ENCODE measurements around the gene RHOV.

RHOV gene, protein sequence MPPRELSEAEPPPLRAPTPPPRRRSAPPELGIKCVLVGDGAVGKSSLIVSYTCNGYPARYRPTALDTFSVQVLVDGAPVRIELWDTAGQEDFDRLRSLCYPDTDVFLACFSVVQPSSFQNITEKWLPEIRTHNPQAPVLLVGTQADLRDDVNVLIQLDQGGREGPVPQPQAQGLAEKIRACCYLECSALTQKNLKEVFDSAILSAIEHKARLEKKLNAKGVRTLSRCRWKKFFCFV

DNA sequence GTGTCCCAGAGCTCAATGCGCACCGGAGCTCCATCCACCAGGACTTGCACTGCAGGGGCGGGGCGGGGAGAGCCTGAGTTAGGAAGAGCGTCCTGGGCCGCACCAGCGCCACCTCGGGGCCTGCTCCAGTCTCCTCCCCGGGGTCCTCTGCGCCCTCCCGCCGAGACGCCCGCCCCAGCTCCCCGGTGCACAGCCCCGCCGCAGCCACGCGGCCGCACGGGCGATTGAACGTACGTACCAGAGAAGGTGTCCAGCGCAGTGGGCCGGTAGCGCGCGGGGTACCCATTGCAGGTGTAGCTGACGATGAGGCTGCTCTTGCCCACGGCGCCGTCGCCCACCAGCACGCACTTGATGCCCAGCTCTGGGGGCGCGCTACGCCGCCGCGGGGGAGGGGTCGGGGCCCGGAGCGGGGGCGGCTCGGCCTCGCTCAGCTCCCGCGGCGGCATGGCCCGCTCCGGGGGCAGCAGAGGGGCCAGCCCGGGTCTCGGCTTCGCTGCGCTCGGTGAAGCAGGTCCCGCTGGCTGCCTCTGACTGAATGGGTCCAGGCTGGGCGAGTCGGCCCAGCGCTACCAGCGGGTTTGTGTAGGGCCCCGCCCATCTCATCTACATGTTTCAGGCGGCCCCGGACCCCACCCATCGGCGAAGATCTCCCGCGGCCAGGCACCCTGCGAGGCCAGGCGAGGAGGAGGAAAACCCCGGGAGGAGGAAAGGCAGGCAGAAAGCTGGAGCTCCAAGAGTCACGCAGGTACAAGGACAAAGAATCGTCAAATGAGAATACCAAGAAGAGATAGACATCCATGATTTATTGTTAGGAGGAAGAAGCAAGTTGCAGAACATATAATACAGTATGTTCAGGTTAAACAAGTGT, at the start of gene RHOV:
Gene RHOV (minus strand): TSS at position 541 of the 868 bp plus-strand sequence. CDS start 95 bp downstream, at position 446.
- DNase-seq, result peak; percentile 35

DNA sequence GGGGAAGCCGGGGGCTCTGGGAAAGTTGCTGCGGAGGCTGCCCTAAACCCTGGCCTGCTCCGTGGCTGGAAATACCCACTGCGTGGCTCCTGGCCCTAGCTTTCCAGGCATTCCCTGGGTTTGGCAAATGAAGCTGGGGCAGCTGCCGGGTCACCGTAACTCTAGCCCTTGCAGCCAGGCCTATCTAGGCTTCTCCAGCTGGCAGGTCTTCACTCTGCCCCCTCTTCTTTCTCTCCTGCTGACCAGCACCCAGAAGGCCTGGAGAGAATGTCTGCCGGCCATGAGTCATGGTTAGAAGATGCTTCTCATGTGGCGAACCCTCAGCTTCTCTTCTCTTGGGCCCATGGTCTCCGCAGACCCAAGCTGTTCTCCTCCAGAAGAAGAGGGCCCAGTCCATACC, 49.5 kb upstream of the RHOV start:
- DNase-seq, result no peak

DNA sequence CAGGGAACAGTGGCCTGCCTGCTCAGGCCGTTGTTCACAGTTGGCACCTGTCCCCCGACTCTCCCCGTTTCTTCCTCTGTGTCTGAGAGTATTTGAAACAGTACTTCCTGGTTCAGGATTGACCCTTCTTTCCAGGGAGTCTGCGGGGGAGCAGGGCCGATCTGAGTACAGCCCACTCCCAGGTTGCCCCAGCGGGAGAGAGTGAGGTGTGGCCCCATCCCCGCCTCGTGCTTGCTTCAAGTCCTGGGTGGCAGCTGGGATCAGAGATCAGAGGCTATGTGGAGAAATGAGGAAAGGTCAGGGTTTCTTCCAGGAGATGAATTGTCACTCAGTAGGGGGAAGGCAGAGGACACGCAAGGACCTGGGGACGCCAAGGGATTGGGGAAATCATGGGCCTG, 48.6 kb upstream of the RHOV start:
- no peak for DNase-seq

DNA sequence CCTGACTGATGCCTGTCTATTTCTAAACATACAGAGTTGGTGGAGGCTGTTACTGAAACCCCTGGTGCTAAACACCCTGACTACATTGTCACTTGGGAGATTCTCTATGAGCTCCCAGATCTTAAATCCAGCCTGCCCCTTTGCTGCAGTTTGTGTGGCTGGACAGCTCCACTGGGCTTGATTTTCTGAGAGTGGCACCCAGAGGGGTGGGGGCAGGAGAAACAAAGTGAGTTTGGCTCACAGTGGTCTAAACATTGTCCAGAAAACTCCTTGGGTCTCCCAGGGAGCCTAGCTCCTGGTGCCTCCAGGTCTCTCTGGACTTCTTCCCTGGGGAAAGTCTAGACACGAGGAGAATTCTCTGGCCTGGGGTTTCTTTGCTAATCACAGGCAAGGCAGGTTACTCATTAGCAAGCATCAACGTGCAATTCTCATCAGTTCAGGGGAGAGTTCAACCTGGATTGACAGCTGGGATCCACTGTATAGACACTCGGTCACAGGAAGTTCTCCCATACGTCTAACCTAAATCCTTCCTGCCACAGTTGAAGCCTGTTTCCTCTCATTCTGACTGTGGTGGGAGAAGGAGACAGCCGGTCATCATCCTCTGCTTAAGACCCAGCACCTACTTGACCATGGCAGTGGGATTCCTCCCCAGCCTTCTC, 48.0 kb upstream of the RHOV start:
- no peak for DNase-seq

DNA sequence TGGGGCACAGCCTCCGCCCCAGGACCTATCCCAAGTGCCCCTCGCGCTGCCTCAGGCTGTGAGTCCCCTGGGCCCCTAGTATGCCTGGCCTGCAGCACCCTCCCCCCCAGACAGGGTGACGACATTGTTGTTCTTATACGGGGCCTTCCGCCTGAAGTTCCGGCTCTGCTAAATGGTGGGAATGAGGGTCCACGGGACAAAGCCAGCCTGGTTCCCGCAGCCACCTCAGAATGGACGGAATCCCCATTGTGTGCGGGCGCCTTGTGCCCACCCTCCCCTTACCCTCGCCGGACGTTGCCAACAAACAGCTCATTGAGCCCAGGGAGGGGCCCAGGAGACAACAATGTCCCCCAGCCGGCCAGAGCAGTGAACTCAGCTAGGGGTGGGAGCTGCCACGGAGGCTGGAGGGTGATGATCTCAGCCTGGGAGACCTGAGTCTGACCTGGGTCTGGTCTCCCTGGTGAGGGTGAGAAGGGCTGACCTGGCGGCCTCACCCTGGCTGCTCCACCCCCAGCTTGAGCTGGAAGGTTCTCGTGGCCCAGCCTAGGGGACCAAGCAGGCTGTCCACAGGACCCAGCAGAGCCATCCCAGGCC, 44.9 kb upstream of the RHOV start:
- DNase-seq, result no peak

DNA sequence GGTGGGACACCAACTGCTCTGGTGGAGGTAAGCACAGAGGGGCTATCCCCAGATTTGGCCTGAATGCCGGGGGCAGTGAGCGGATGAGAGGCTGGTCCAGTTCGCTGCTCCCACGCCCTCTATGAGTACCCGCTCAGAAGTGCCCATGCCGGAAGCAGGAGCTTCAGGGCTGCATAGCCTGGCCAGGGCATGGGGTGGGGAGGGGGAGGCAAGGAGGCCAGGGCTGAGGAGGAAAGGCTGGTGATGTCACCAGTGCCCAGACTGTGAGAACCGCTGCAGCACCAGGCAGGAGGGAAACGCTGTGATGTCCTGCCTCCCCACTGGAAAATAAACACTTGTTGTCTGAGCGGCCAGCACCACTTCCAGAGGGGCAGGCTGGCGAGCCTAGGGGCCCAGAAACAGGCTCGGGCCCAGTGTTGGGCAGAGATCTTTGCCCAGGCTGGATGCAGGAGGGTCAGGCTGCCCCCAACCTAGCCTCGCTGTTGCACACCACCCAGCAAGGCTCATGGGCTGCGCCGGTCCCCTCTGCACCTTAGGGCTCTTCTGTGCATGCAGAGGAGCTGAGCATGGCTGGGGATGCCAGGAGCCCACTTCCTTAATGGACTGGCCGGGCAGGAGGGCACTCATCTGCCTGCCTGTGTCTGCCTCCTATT, 44.2 kb upstream of the RHOV start:
- peak; percentile 27 for DNase-seq

DNA sequence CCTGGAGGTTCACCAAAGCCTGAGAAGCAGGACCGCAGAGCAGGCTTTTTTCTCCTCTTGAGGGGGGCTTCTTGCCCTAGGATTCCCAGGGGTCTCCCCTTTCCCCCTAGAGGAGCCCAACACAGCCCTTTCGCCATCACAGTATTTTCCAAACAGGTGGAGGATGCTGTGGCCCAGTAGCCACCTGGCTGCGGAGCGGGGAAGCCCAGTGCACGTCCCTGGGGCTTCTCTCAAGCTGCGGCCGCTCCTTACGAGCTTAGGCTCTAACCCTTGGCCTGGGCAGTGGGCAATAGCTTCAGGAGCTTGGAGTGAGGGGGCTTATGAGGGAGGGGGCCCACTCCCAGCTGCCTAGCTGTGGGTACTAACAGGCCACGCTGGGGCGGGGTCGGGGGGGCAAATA, 43.6 kb upstream of the RHOV start:
- no peak for DNase-seq

DNA sequence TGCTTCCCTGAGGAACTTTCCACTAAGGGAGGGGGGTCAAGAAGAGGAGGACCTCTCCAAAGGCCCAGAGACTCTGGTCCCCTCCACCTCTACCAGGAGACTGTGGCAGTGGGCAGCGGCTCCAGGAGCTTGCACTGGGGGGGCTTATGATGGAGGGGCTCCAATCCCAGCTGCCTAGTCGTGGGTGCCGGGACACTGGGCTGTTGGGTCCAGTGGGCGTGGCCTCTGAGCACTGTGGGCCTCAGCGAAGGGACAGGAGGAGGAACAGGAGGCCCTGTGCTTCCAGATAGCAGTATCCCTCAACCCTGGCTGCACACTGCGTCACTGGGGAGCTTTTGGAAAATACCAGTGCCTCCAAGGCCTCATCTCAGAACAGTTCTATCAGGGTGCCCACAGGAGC, 41.6 kb upstream of the RHOV start:
- DNase-seq, result no peak

DNA sequence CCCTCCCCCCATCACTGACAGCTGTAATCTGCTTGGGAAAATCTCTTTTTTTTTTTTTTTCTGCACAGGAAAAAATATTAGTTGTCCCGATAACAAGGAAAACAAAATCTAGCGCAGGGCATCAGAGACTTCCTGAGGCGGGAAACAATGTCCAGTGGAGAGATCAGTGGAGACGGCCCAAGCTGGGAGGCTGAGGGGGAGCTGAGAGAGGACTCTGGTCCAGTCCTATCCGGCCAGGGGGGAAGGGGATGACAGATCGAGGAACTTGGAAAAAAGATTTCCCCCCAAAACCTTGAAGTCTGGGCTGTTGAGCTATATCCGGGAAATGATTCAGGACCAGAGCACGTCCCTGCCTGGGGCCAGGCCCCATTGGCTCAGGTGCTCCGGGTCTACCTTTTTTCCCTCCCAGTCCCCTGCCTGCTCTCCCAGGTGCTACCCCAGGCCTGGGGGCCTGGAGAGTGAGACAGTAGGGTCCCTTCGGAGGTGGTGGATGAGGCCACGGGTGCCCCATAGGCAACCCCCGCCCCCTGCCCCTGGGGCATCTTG, 41.2 kb upstream of the RHOV start:
- no peak for DNase-seq

DNA sequence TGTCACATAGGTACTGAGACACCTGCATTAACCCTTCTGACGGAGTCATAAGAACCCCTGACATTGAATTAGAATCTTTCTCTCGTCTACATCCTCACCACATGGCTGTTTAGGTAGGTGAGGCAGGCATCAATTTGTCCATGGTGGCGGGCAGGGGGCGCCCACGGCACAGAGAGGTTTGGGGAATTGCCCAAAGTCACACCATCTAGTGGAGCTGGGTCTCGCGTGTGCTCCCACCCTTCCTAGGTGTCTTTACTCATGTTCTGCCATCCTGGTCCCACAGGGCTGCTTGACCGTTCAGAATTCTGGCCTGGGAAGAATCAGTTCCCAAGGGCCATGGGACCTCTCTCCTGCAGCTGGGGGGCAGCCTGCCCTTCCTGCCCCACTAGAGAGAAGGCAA, 40.5 kb upstream of the RHOV start:
- no peak for DNase-seq

DNA sequence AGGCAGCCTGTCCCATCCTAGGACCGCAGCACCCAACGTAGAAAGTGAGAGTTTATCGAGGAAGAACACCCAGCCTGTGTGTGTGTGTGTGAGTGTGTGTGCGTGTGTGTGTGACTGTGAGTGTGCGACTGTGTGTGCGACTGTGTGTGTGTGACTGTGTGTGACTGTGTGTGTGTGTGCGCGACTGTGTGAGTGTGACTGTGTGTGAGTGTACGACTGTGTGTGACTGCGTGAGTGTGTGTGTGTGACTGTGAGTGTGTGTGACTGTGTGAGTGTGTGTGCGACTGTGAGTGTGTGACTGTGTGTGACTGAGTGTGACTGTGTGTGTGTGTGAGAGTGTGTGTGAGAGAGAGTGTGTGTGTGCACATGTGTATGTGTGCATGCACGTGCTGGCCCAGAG, 40.0 kb upstream of the RHOV start:
- DNase-seq, result no peak

DNA sequence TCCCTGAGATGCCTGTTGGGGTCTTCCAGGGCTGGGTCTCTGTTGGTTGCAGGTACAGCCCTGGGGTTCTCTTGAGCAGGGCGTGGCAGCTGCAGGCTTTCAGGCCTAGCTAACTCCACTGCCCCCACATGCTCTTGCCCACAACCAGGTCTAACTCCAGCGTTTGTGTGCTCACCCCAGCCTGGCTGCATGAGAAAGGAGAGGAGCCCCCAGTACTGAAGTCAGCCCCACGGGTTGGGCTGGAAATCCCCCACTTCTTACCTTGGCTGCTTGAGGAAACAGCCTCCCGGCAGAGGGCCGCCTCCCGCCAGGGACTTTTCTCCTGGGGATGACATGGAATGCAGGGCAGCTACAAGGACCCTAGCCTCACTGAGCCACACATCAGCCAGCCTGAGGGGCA, 38.4 kb upstream of the RHOV start:
- DNase-seq, result no peak

DNA sequence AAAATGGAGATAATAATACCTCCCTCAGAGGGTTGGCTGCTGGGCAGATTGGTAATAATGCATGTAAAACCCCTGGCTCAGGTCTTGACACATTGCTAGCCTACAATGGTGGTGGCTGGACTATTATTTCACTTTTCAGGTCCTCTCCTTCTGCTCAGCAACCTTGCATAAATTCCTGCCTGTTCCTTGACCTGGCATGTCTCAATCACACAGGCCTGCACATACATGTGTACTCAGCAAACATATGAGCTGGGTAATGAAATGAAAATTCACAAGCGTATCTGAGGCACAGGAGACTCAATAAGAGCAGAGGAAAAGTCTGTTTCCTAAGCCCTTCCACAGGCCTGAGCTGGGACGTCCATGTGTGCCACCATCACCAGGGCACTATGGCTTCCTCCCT, 37.7 kb upstream of the RHOV start:
- no peak for DNase-seq

DNA sequence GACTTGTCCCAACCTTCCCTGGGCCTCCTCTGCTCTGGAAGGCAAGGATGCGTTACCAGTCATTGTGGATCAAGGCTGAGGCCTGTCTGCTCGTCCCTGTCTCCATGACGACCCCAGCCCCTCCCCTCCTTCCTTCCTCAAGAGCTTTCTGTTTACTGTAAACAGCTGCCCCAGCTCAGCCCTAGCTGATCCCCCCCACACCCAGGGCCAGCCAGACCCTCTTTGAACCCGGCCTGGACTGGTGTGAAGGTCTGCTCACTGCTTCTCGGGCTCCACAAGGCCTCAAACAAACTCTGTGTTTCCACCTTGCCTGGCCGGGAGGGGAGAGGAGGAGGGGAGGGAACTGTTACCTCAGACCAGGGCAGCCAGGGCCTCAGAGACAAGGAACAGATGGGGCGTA, 37.1 kb upstream of the RHOV start:
- DNase-seq, result no peak

DNA sequence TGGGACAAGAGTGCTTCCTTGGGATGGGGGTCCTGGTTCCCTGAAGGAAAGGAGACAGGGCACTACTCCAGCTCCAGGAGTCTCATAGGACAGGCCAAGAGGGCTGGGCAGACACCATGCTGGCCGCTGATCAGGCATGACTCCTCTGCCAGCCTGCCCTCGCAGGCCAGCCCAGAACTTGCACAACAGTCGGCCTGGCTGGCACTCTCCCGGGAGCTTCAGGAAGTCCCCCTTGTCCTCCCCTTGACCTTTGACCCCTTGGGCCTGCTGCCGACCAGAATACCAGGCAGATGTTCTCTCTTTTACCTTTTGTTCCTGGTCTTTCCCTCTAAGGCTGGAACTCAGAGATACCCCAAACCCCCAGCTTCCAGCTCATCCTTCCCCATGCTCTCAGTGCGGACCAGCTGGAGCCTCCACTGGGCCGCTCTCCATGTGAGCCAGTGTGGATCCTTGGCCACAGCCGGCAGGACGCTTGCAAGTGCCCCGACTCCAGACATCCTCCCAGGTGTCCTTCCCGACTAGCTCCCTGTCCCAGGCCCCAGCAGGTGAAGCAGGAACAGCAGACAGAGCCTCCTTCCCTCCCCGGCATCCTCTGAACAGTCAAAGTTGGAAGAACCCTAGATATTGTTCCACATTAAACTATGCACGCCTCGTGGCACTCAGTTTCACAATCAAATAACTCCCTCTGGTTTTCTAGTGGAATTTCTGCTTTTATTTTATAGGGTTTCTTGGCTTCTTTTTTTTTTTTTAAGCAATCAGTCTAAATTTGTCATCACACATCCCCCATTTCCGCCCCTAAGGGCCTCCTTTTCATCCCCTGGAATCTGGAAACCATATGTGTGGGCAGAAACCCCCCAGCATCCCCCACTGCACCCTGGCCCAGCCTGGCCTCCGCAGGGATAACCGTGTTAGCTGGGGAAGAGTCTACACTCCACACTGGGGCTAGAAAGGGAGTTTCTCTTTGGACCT, 35.9 kb upstream of the RHOV start:
- DNase-seq, result no peak

DNA sequence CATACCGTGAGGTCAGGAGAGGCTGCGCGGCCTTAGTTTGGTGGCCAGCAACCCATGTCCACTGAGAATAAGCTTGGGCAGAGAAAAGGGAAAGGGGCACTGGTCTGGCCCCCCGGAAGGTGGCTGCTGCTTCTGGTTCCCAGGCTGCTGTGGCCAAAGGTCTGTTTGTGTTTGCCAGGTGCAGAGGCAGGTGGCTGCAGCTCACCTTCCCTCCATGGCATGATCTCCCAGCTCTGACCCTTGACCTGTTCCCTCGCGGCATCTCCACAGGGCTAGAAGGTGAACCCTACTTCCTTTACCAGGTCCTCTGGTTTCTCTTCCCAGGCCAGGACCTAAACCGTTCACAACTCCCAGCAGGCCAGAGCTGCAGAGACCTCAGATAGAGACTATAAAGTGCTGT, 34.1 kb upstream of the RHOV start:
- no peak for DNase-seq

DNA sequence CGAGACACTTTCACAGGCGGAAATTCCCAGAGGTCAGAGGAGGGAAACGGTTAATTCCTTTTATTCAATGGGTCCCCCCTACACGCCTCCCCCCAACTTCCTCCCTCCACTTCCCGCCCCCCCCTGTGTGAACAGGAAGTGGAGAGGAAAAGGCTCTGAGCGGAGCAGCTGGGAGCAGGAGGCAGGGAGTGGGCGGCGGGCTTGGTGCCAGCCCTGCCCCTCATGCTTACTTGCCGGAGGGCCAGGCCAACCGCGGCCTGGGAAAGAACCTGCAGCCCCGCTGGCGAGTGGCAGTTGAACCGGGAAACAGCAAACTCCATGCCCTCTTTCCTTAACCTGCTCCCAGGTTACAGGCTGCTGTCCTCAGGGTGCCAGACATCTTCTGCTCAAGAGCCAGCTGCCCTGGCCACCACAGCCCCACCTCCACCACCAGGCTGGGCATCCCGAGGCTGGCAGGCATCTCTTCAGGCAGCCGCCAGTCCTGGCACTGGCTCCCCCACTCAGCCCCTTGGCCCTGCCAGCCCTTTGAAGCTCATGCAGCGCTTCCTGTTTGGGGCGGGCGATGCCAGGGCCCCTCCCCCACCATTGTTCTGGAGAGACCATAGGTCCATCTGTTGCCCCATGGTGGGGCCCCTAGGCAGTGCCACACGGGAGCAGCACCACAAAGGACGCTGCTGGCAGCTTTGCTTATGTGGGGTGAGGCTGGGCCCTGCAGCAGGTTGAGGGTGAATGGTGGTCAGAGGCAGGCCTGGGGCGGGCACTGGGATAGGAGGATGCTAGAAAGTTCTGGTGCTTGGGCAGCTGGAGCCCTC, 33.2 kb upstream of the RHOV start:
- DNase-seq, result no peak

DNA sequence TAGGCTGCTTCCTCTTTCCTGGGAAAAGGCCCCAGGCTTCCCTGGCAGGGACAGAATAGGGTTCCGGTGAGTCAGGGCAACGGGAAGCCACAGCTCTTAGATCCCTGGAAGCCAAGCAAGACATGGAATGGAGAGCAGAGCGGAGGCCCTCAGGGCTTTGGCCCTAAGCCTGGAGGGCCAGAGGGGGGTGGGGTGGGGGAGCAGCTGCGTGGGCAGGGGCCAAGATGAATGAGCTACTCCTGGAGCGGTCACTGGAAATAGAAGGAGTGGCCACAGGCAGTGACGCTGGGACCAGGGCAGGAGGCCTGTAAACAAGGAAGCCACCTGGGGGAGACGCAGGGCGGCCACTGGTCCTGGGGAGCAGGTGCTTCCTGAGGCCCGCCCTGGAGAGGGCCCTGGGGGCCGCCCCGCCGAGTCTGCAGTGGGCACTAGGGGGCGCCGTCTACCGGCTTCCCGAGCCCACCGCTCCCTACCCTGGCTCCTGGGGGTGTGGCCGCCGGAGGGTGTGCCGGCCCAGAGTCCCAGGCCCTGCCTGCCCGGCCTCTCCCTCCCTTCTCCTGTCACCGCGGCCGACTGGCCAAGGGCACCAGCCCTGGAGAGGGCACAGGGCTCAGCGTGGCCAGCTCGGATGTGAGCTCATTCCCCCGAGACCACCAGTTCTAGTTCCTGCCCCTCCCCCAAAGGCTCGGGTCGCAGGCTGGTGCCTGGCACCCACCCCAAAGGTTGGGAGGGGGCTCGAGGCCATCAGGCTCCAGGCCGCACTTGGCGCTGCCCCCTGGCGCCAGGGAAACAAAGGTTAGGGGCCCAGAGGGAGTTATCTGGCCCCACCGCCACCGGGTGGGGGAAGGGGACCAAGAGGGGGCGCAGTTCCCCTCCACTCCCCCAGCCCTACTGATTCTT, 32.3 kb upstream of the RHOV start:
- DNase-seq, result peak; percentile 58

DNA sequence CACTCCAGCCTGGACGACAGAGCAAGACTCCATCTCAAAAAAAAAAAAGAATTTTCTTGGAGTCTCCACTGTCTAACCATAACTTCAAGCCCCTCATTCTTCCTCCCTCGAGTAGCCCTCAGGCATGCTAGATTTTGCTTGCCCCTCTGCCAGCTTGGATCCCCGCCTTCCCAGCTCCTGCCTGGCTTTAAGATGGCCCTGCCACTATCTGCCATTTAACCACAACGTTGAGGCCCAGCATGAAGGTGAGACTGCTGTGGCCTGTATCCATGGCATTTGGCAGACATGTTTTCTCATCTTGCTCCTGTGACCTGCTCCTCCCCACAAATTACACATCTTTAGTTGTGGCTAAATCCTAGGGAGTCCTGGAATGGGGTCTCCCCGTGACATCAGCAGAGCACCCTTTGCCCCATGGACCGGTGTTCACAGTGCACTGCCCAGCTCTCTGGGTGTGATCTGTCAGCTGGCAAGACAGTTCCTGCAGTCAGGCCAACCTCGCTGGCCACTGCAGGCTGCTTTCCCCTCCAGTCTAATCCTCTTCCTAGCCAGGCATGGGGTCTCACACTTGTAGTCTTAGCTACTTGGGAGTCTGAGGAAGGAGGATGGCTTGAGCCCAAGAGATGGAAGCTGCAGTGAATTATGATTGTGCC, 30.6 kb upstream of the RHOV start:
- no peak for DNase-seq

All from NCI-H748 treated with DMSO at 0.1 percent for 48 hours (cell line).